Kidney (tissue), 14 donors: ENCODE data around the gene GRM7. TPM values are rescaled to one million over a fixed set of nuclear protein-coding genes. Genes with fewer than 3 reads are reported as not detected.

ENCODE experiments used
- DNase-seq, 5 donors: peaks; one replicate each; pipeline ENCODE4 v3.0.0-alpha.2; 2013 to 2020
- FAIRE-seq: peaks from 2 replicates; lab custom pipeline; 2012; peaks lifted over from hg19 to GRCh38; lab: Jason Lieb, UNC
- H3K27ac ChIP-seq, 2 donors: one replicate each; pipeline ENCODE4 v1.7.0; 2013; ENCODE audit warnings: low read depth in 2 of 2, low read length in 2 of 2, inconsistent platforms in 1 of 2
- H3K27me3 ChIP-seq: one replicate; pipeline ENCODE4 v1.7.1; 2013; ENCODE audit warnings: low read length, inconsistent platforms; ENCODE audit not compliant: control insufficient read depth, insufficient read depth
- H3K36me3 ChIP-seq, 3 donors: one replicate each; pipeline versions ENCODE4 v1.7.0 to v1.7.1; 2013; ENCODE audit warnings: low read length in 3 of 3, control low read depth in 1 of 3, inconsistent platforms in 1 of 3; ENCODE audit not compliant: insufficient read depth in 3 of 3, control insufficient read depth in 2 of 3
- H3K4me1 ChIP-seq, 3 donors: one replicate each; pipeline versions ENCODE4 v1.7.0 to v1.7.1; 2013; ENCODE audit warnings: low read length in 3 of 3, inconsistent platforms in 1 of 3, low read depth in 1 of 3; ENCODE audit not compliant: control insufficient read depth in 2 of 3, insufficient read depth in 2 of 3
- H3K4me3 ChIP-seq, 3 donors: one replicate each; pipeline versions ENCODE4 v1.7.0 to v1.8.1; 2013; ENCODE audit warnings: low read length in 3 of 3, control low read depth in 1 of 3, inconsistent platforms in 1 of 3
- H3K9ac ChIP-seq, 3 donors: one replicate each; pipeline versions ENCODE4 v1.7.0 to v1.7.1; 2013; ENCODE audit warnings: low read length in 3 of 3, control low read depth in 1 of 3, inconsistent platforms in 1 of 3
- H3K9me3 ChIP-seq, 3 donors: one replicate each; pipeline versions ENCODE4 v1.7.0 to v1.7.1; 2013; ENCODE audit warnings: low read length in 3 of 3, control low read depth in 1 of 3, inconsistent platforms in 1 of 3; ENCODE audit not compliant: control insufficient read depth in 2 of 3, insufficient read depth in 1 of 3
- intact Hi-C: fragments of 100-400 bp; cut with DNase I; formaldehyde crosslinking; loops from one replicate; pipeline ENCODE4 v1.11.1; 2022
- polyA plus RNA-seq: library from polyadenylated mRNA; stranded (reverse); fragments of 350-450 nt; fragmentation: Illumina TruSeq; extraction: RNeasy Lipid Tissue Mini Kit (QIAGEN cat#74804); gene quantifications from one replicate; pipeline ENCODE4 v1.2.3, GENCODE V29; 2014; ENCODE audit warnings: low read depth, low replicate concordance; ENCODE audit not compliant: insufficient read depth
- total RNA-seq: library from RNA; stranded (reverse); fragmentation: NEBNext Ultra II Directional; extraction: Animal tissue kit (Norgen Biotek cat#: 25700); gene quantifications from one replicate; pipeline ENCODE4 v1.2.1, GENCODE V29; 2021
- TF ChIP-seq, protein P1 (sequence below): IDR thresholded peaks from 3 replicates; pipeline ENCODE4 v1.5.1; 2012; ENCODE audit warnings: mild to moderate bottlenecking, moderate library complexity, borderline replicate concordance; ENCODE audit not compliant: insufficient read depth; ENCODE audit errors: extremely low read depth
- donor health status: control.
- donor health status: control.
- donor health status: control.
- donor health status: control.
- donor health status: control.
- donor health status: DM: yes; HTN: yes; CAD: no.
- donor health status: Normal renal cell carcinoma (clear cell type).

GRM7 gene
- total and polyA plus RNA-seq, 2 donors from 2014 or later = 0.16 TPM; not detected in 1

DNA sequence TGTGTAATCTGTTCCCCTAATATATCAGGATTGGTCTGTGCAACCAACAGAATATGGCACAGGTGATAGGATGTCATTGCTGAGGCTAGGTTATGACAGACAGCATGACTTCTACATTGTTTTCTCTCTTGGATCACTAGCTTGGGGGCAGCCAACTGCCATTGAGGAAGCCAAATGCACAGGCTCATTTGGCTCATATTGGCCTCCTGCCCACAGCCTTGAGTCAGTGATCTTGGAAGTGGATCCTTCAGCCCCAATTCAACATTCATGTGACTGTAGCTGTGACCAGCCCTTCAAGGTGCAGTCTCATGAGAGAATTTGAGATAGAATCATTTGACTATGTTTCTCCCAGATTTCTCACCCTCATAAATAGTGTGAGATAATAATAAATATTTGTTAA is 675.6 kb downstream of the GRM7 start:
- no peaks in the 10 kb centered on the region for H3K36me3 ChIP-seq
- H3K27ac ChIP-seq = no peak overlapping the region
- intact Hi-C loops = no loop called here
- TF ChIP-seq, protein P1, sequence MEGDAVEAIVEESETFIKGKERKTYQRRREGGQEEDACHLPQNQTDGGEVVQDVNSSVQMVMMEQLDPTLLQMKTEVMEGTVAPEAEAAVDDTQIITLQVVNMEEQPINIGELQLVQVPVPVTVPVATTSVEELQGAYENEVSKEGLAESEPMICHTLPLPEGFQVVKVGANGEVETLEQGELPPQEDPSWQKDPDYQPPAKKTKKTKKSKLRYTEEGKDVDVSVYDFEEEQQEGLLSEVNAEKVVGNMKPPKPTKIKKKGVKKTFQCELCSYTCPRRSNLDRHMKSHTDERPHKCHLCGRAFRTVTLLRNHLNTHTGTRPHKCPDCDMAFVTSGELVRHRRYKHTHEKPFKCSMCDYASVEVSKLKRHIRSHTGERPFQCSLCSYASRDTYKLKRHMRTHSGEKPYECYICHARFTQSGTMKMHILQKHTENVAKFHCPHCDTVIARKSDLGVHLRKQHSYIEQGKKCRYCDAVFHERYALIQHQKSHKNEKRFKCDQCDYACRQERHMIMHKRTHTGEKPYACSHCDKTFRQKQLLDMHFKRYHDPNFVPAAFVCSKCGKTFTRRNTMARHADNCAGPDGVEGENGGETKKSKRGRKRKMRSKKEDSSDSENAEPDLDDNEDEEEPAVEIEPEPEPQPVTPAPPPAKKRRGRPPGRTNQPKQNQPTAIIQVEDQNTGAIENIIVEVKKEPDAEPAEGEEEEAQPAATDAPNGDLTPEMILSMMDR = no peak
- no peaks in the 10 kb centered on the region for H3K27me3 ChIP-seq
- no peak overlapping the region for H3K4me3 ChIP-seq
- DNase-seq (no peak), FAIRE-seq (no peak)
- H3K4me1 ChIP-seq = no peaks in the 10 kb centered on the region
- no peak overlapping the region for H3K9ac ChIP-seq
- no peaks in the 10 kb centered on the region for H3K9me3 ChIP-seq

DNA sequence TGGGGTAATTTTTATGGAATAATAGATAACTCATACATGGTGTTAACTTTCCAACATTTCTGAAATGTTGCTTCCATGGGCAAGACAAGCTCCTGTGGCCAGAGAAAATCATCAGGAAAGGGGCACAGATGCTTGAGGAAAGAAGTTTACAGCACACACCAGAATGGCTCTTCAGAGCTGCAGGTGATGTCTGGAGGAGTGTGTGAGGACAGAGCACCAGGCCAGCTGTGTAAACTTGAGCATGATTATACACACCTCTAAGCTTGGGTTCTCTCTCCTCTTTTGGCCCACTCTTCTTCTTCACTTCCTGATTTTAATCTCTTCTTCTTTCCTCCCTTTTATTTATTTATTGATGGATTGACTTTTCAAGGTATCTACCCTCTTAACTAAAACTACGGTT is 676.0 kb downstream of the GRM7 start:
- intact Hi-C loops = no loop called here
- TF ChIP-seq, protein P1 = no peak

DNA sequence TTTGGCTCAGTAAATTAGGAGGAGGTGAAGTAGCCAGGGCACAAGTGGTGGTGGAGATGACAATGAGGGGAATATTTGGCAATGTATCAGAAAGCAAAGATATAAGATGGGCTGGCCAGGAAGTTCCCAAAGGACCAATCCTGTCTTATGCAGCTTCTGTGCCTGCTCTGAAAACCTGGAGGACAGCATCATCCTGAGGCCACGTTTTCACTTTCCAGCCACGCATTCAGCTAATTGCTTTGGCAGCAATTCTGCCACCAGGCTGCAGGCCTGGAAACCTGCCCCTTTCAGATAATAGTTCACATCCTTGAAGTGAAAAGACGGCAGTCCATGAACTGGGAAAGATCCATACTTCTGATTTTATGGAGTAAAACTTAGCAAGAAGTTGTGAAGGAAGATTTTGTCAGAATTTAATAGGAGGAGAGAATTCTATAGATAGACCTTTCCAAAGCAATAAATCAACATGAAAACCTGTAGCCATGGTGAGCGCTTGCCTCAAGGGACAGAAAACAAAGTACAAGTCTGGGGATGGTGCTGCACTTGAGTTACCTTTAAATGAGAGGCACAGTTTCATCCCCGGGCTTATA is 682.5 kb downstream of the GRM7 start:
- H3K36me3 ChIP-seq = no peaks in the 10 kb centered on the region
- no peak overlapping the region for H3K4me3 ChIP-seq
- DNase-seq = peak in 3 of 5 donors; percentile 14 to 32 (median 17)
- no peaks in the 10 kb centered on the region for H3K9me3 ChIP-seq
- FAIRE-seq = no peak
- H3K9ac ChIP-seq = no peak overlapping the region
- intact Hi-C loops = no loop called here
- TF ChIP-seq, protein P1 = no peak
- H3K27ac ChIP-seq = no peak overlapping the region
- H3K27me3 ChIP-seq = no peaks in the 10 kb centered on the region
- H3K4me1 ChIP-seq = no peaks in the 10 kb centered on the region

More for the DNA sequence above, 676.0 kb downstream of the GRM7 start:
- Histone ChIP-seq H3K27ac (no peak overlapping the region), H3K9me3 (no peaks in the 10 kb centered on the region), H3K9ac (no peak overlapping the region), H3K27me3 (no peaks in the 10 kb centered on the region), H3K4me3 (no peak overlapping the region), H3K36me3 (no peaks in the 10 kb centered on the region), H3K4me1 (no peaks in the 10 kb centered on the region)
- FAIRE-seq = no peak
- no peak for DNase-seq

DNA sequence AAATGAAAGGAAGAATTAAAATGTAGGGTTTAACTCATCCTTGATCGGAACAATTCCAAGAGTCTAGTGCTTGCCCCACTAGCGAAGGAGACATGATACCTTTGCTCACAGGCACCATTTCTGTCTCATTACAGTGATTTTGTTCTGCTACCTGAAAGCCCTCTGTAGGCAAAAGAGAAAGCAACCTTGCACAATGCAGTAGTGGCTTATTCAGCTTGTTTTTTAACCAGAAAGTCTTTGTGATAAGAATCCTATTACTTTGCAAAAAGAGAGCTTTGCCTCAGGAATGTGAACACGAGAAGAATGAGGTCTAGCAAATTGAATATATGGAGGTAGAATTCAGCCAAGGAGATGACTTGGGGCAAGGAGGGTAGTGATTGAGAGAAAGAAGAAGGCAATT is 684.4 kb downstream of the GRM7 start:
- FAIRE-seq (no peak), DNase-seq (no peak)
- no peak overlapping the region for H3K9ac ChIP-seq
- H3K36me3 ChIP-seq = no peaks in the 10 kb centered on the region
- no peak overlapping the region for H3K4me3 ChIP-seq
- no peaks in the 10 kb centered on the region for H3K4me1 ChIP-seq
- H3K27me3 ChIP-seq = no peaks in the 10 kb centered on the region
- intact Hi-C loops = no loop called here
- H3K27ac ChIP-seq = no peak overlapping the region
- TF ChIP-seq, protein P1 = no peak
- no peaks in the 10 kb centered on the region for H3K9me3 ChIP-seq
